HG03565 (cell line): ENCODE data around the gene QRSL1.
"Not testable (repeated sequence)": the region's sequence is repeated elsewhere in the genome, so short reads cannot be mapped to it uniquely, and the experiment has no call there.

Experiments
- ATAC-seq: cut with Tn5 transposase; IDR thresholded peaks from one replicate; pipeline ENCODE4 v1.9.1; 2021; ENCODE audit warnings: mild to moderate bottlenecking, moderate library complexity; ENCODE audit not compliant: unreplicated experiment

Gene QRSL1

GRCh38 chr6:106674541-106675229 lies 45.3 kb downstream of the QRSL1 start:
- no peak for ATAC-seq

DNA sequence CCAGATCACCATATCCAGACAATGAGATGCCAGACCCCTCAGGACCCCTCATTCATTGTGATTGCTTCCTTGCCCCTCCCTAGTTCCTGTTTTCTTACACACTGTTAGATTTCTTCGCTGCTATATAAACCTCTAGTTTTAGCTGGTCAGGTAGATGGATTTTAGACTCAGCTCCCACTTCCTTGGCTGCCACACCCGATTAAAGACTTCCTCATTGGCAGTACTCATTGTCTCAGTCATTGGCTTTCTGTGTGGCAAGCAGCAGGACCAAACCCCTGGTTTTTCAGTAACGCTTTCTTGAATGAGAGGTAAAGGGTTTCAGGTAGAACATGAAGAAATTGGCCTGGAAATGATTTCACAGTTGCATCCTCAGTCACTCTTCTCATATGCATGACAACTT lies 47.9 kb downstream of the QRSL1 start:
- no peak for ATAC-seq

GRCh38 chr6:106684011-106684410 lies 54.6 kb downstream of the QRSL1 start:
- no peak for ATAC-seq

GRCh38 chr6:106685833-106686232 lies 56.5 kb downstream of the QRSL1 start:
- no peak for ATAC-seq

DNA sequence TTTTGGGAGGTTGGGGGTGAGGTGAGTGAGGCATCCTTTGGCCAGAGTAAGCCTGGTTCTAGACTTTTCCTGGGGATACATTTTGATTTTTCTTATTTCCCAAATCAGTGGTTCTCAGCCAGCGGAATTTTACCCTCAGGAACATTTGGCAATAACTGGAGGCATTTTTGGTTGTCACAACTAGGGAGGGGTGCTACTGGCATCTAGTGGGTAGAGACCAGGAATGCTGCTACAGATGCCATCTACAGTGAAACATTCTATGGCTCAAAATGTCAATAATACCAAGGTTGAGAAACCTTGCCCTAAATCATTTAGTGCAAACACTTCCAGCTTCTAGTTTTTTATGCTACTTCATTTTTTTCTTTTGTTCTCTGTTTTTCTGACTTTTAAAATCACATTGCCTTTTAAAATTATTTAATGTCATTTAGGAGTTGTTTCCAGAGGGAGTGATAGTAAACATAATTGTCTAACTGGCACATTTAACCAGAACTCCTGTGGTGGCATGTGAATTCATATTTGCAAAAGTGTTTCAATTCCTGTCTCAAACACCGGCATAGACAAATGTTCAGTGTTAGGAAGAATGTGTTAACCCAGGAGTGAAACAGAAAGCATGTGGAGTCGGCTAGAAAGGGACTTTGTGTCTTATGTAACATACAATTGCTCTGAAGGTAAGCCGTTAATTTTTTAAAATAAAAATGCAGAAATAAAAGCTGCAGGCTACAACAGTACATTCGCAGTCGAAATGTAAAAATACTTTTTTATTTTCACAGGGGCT lies 59.0 kb downstream of the QRSL1 start:
- ATAC-seq: no peak

DNA sequence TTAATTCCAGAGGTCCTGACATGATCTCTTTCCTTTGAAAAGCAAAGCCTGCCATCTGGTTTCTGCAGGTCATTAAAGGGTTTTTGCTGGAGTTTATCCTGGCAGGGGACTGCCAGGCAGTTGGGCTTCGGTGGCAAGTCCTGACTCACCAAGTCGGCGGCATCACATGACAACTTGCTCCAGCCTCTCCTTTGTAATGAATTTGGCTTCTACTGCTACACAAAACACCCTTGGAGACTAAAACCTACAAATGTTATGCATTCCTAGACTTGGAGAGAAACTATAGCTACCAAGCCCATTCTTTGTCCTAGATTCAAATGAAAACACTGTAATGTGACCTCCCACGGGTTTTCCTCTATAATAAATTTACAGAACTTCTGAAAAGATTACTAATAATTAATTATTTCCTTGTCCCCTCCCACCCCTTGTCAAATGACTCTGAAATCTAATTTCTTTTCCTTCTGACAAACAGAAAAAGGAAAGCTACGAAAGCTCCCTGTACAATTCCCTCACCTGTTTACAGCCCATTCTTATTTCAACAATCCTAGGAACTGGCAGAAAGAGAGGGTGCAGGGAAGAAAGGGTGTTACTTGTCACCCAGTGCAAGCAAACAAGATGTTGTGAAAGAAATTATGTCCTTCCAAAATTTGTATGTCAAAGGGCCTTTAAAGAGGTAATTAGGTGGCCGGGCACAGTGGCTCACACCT lies 62.9 kb downstream of the QRSL1 start:
- no peak for ATAC-seq

GRCh38 chr6:106692819-106693208 lies 63.4 kb downstream of the QRSL1 start:
- no peak for ATAC-seq

- ATAC-seq: no peak
Measured at GRCh38 chr6:106693418-106693817, 64.0 kb downstream of the QRSL1 start.

- no peak for ATAC-seq
Measured at GRCh38 chr6:106694343-106694742, 65.0 kb downstream of the QRSL1 start.

DNA sequence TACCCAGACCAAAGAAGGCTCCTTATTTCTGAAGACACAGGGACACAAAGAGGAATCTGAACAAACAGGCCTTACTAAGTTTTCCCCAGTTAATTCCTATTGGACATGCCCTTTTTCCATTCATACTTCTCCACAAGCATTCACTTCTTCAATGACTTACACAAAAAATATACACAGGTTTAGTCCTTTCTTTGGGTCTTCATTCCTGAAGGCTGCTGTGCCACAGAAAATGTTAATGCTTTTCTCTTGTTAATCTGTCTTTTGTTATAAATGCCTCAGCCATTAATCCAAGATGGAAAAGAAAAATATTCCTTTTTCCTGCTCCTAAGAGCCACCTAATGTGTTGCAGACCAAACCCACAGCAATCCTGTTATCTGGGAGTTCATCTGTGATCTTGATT lies 71.2 kb downstream of the QRSL1 start:
- ATAC-seq: no peak

DNA sequence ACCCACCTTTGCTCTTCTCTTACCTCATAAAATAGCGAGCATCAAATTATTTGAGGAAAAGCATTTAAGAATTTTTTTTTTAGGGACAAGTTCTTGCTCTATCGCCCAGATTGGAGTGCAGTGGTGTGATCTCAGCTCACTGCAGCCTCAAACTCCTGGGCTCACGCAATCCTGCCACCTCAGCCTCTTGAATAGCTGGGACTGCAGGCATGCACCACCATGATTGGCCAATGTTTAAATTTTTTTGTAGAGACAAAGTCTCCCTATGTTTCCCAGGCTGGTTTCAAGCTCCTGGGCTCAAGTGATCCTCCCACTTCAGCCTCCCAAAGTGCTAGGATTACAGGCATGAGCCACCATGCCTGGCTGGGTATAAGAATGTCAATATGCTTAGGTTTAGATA lies 71.8 kb downstream of the QRSL1 start:
- ATAC-seq: not testable (repeated sequence)

- peak; percentile 24 for ATAC-seq
Measured at GRCh38 chr6:106702046-106702445, 72.7 kb downstream of the QRSL1 start.

DNA sequence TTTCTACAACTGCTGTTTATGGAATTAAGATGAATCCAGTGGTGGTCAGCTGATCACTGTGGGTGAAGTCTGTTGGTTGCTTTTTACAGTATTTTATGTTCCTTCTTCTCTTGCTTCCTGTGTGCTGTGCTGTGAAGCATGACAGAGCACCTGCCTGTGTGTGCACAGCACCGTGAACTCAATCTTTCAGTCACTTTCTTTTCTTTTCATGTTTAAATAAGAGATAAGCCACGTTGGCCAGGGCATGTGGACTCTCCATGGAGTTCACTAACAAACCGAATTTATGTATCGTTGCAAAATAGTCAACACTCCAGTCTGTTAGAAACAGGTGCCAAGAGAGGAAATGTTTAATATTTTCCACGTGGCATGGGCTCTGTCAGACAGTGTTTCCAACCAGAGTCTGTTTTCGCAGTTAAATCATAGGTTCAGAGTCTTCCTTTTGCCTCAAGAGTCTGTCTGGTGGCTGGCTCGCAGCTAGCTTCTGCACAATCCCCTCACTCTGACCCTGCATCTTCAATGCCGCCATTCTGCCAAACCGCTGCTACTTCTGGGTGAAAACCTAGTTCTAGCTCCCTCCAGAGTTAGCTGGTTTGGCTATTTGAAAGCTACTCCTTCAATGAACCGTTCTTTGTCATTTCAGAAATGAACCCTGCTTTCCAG lies 73.2 kb downstream of the QRSL1 start:
- ATAC-seq: peak; percentile 97

DNA sequence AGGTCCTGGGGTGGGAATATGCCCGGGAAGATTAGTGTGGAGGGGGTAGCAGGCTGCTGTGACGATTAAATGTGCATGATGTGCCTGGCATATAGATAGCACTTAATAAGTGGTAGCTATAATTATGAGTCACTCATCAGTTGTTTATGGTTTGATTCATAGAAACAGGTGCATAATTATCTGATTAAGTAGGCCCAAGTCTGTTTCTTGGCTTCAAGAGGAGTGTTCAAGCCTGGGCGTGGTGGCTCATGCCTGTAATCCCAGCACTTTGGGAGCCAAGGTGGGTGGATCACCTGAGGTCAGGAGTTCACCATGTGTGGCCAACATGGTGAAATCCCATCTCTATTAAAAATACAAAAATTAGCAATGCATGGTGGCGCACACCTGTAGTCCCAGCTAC lies 74.9 kb downstream of the QRSL1 start:
- ATAC-seq: no peak

DNA sequence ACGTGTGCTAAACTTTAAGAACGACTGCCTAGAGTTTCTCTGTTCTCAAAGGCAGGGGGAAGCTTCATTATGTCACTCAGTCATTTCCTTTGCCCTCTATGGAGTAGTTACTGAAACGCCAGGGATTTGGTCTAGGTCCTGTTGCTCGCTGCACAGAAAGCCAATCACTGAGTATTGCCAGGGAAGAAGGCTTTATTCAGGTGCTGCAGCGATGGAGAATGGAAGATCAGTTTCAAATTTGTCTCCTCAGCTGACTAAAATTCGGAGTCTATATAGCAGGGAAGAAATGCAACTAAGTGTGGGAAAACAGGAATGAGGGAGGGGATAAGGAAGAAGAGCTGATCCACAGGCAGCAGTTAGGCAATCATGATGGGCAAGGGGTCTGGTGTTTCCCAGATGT lies 75.8 kb downstream of the QRSL1 start:
- no peak for ATAC-seq

GRCh38 chr6:106710580-106710979 lies 81.2 kb downstream of the QRSL1 start:
- no peak for ATAC-seq

- no peak for ATAC-seq
Measured at GRCh38 chr6:106714281-106714680, 84.9 kb downstream of the QRSL1 start.

- ATAC-seq: no peak
Measured at GRCh38 chr6:106715922-106716321, 86.5 kb downstream of the QRSL1 start.

DNA sequence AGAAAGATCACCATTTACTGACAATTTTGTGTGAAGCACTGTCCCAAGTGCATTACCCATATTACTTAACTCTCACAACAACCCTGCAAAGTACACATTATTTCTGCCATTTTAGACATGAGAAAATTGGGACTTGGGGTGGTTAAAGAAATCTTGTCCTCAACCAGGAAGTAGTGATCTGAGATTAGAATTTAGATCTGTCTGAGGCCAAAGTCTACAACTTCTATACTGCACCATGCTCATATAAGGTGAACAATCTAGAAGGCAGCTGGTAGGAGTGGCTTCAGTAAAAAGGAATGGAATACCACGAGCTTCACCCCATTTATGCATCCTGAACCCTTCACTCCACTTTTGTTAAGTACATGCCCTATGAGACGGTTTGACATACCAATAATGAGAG lies 87.6 kb downstream of the QRSL1 start:
- no peak for ATAC-seq
